Posterior cingulate gyrus (tissue), 11 donors: ENCODE data around the gene BAD.
"Not testable (repeated sequence)": the region's sequence is repeated elsewhere in the genome, so short reads cannot be mapped to it uniquely, and the experiment has no call there.

Experiments
- DNase-seq, 10 donors: peaks; one replicate each; pipeline versions ENCODE4 v3.0.0 to v3.0.0-alpha.2; 2020 to 2021; ENCODE audit warnings: mixed read lengths in 3 of 10
- intact Hi-C: fragments of 100-400 bp; cut with DNase I; formaldehyde crosslinking; loops from one replicate; pipeline ENCODE4 v1.15.1; 2023

BAD gene

GRCh38 chr11:64284048-64284961, at the start of gene BAD:
BAD (minus strand) TSS chr11:64284665; CDS start chr11:64284368, 297 bp downstream.
- peak; percentile 96 to 100 (median 98) for DNase-seq
- intact Hi-C loops = no loop called here

GRCh38 chr11:64333556-64333955, 49.1 kb upstream of the BAD start:
- intact Hi-C loops = no loop called here
- no peak for DNase-seq

- DNase-seq = peak in 3 of 10 donors; percentile 18 to 48 (median 32)
- intact Hi-C loops = no loop called here
Observed at GRCh38 chr11:64331569-64332371, 47.3 kb upstream of the BAD start.

- intact Hi-C loops = no loop called here
- no peak for DNase-seq
Observed at GRCh38 chr11:64330888-64331287, 46.4 kb upstream of the BAD start.

GRCh38 chr11:64327993-64328392, 43.5 kb upstream of the BAD start:
- intact Hi-C loops = no loop called here
- DNase-seq = no peak

GRCh38 chr11:64327375-64327774, 42.9 kb upstream of the BAD start:
- DNase-seq = no peak
- intact Hi-C loops = no loop called here

GRCh38 chr11:64324692-64325469, 40.4 kb upstream of the BAD start:
- intact Hi-C loops = no loop called here
- DNase-seq = no peak

GRCh38 chr11:64323984-64324383, 39.5 kb upstream of the BAD start:
- intact Hi-C loops = not testable (repeated sequence)

GRCh38 chr11:64323373-64323772, 38.9 kb upstream of the BAD start:
- intact Hi-C loops = no loop called here
- no peak for DNase-seq

More at GRCh38 chr11:64323984-64324383, 39.5 kb upstream of the BAD start:
- DNase-seq = not testable (repeated sequence)

GRCh38 chr11:64322925-64323260, 38.4 kb upstream of the BAD start:
- intact Hi-C loops = no loop called here
- DNase-seq = no peak

GRCh38 chr11:64321533-64321932, 37.1 kb upstream of the BAD start:
- intact Hi-C loops = no loop called here

GRCh38 chr11:64321026-64321425, 36.6 kb upstream of the BAD start:
- intact Hi-C loops = no loop called here
- no peak for DNase-seq

More at GRCh38 chr11:64321533-64321932, 37.1 kb upstream of the BAD start:
- DNase-seq = no peak

- intact Hi-C loops = no loop called here
Observed at GRCh38 chr11:64320556-64320955, 36.1 kb upstream of the BAD start.

GRCh38 chr11:64318766-64319761, 34.6 kb upstream of the BAD start:
- intact Hi-C loops = loop anchor here (5.0 kb wide), 1 partner anchor 38 kb away; the partner anchor contains the start of gene RPS6KA4

More at GRCh38 chr11:64320556-64320955, 36.1 kb upstream of the BAD start:
- DNase-seq = no peak

GRCh38 chr11:64317961-64318765, 33.7 kb upstream of the BAD start, which contains the start of gene PRDX5:
PRDX5 (plus strand) TSS chr11:64318121; CDS start chr11:64318216, 95 bp downstream.
- peak; percentile 94 to 100 (median 96) for DNase-seq
- intact Hi-C loops = loop anchor here (5.0 kb wide), 1 partner anchor 39 kb away; the partner anchor contains the start of gene RPS6KA4

More at GRCh38 chr11:64318766-64319761, 34.6 kb upstream of the BAD start:
- DNase-seq = no peak

GRCh38 chr11:64317325-64317960, 33.0 kb upstream of the BAD start, which contains the start of gene TRMT112:
TRMT112 (minus strand) TSS chr11:64317559; CDS start chr11:64317526, 33 bp downstream.
- intact Hi-C loops = loop anchor here (5.0 kb wide), 1 partner anchor 40 kb away; the partner anchor contains the start of gene RPS6KA4
- DNase-seq = peak; percentile 95 to 99 (median 98)

- peak in 1 of 10 donors; percentile 72 for DNase-seq
- intact Hi-C loops = loop anchor here (5.0 kb wide), 1 partner anchor 41 kb away; the partner anchor contains the start of gene RPS6KA4
Observed at GRCh38 chr11:64316672-64317324, 32.3 kb upstream of the BAD start.
